ENCODE data around the gene PPM1L.

Gene PPM1L

GRCh38 chr3:160943996-160944395 lies 188.0 kb downstream of the PPM1L start:
- Histone ChIP-seq H3K9ac (ENCODE audit: low read length) (no peak overlapping the region), H3K9me3 (ENCODE audit: insufficient read depth, low read length) (no peaks in the 10 kb centered on the region), H3K79me2 (ENCODE audit: low read length) (no peaks in the 10 kb centered on the region), H3K4me1 (ENCODE audit: low read length) (peaks cover 4% of the 10 kb centered on the region; the same call in 1 of the 2 replicates), H3K4me2 (ENCODE audit: low read length) (no peak overlapping the region), H4K20me1 (ENCODE audit: insufficient read depth, low read length) (no peaks in the 10 kb centered on the region), H3K27ac (ENCODE audit: low read length) (no peak overlapping the region), H3K36me3 (replicated peaks; ENCODE audit: low read depth, low read length) (no peaks in the 10 kb centered on the region), H3K4me3 (ENCODE audit: low read length) (no peak overlapping the region), H3K27me3 (ENCODE audit: low read depth, low read length) (no peaks in the 10 kb centered on the region), H2AFZ (ENCODE audit: low read depth, low read length) (no peak overlapping the region)
- TF ChIP-seq EZH2phosphoT487 (IDR thresholded peaks at IDR 0.05; ENCODE audit: low read depth) (no peak), CTCF (IDR thresholded peaks at IDR 0.05; ENCODE audit: low read depth, low read length) (no peak)

- Histone ChIP-seq H2AFZ (ENCODE audit: low read depth, low read length) (no peak overlapping the region), H4K20me1 (ENCODE audit: insufficient read depth, low read length) (no peaks in the 10 kb centered on the region), H3K36me3 (replicated peaks; ENCODE audit: low read depth, low read length) (no peaks in the 10 kb centered on the region), H3K27ac (ENCODE audit: low read length) (no peak overlapping the region), H3K4me2 (ENCODE audit: low read length) (no peak overlapping the region), H3K9ac (ENCODE audit: low read length) (no peak overlapping the region), H3K4me3 (ENCODE audit: low read length) (no peak overlapping the region), H3K79me2 (ENCODE audit: low read length) (no peaks in the 10 kb centered on the region), H3K4me1 (ENCODE audit: low read length) (peaks cover 4% of the 10 kb centered on the region; the same call in 1 of the 2 replicates), H3K27me3 (ENCODE audit: low read depth, low read length) (no peaks in the 10 kb centered on the region), H3K9me3 (ENCODE audit: insufficient read depth, low read length) (no peaks in the 10 kb centered on the region)
- TF ChIP-seq CTCF (IDR thresholded peaks at IDR 0.05; ENCODE audit: low read depth, low read length) (no peak), EZH2phosphoT487 (IDR thresholded peaks at IDR 0.05; ENCODE audit: low read depth) (no peak)
Measured at GRCh38 chr3:160945336-160945735, 189.3 kb downstream of the PPM1L start.

- Histone ChIP-seq H3K27me3 (ENCODE audit: low read depth, low read length) (no peaks in the 10 kb centered on the region), H3K9me3 (ENCODE audit: insufficient read depth, low read length) (no peaks in the 10 kb centered on the region), H3K4me1 (ENCODE audit: low read length) (no peaks in the 10 kb centered on the region), H4K20me1 (ENCODE audit: insufficient read depth, low read length) (no peaks in the 10 kb centered on the region), H3K27ac (ENCODE audit: low read length) (no peak overlapping the region), H3K36me3 (replicated peaks; ENCODE audit: low read depth, low read length) (no peaks in the 10 kb centered on the region), H2AFZ (ENCODE audit: low read depth, low read length) (no peak overlapping the region), H3K4me3 (ENCODE audit: low read length) (no peak overlapping the region), H3K9ac (ENCODE audit: low read length) (no peak overlapping the region), H3K79me2 (ENCODE audit: low read length) (no peaks in the 10 kb centered on the region), H3K4me2 (ENCODE audit: low read length) (no peak overlapping the region)
- TF ChIP-seq EZH2phosphoT487 (IDR thresholded peaks at IDR 0.05; ENCODE audit: low read depth): no peak
Measured at GRCh38 chr3:160948273-160948672, 192.2 kb downstream of the PPM1L start.

- no peak for TF ChIP-seq CTCF (IDR thresholded peaks at IDR 0.05; ENCODE audit: low read depth, low read length)
- TF ChIP-seq EZH2phosphoT487 (IDR thresholded peaks at IDR 0.05; ENCODE audit: low read depth): no peak
- Histone ChIP-seq H3K36me3 (replicated peaks; ENCODE audit: low read depth, low read length) (no peaks in the 10 kb centered on the region), H4K20me1 (ENCODE audit: insufficient read depth, low read length) (no peaks in the 10 kb centered on the region), H3K27ac (ENCODE audit: low read length) (no peak overlapping the region), H3K9ac (ENCODE audit: low read length) (no peak overlapping the region), H3K4me1 (ENCODE audit: low read length) (no peaks in the 10 kb centered on the region), H2AFZ (ENCODE audit: low read depth, low read length) (no peak overlapping the region), H3K4me3 (ENCODE audit: low read length) (no peak overlapping the region), H3K79me2 (ENCODE audit: low read length) (no peaks in the 10 kb centered on the region), H3K9me3 (ENCODE audit: insufficient read depth, low read length) (no peaks in the 10 kb centered on the region), H3K4me2 (ENCODE audit: low read length) (no peak overlapping the region), H3K27me3 (ENCODE audit: low read depth, low read length) (no peaks in the 10 kb centered on the region)
Measured at GRCh38 chr3:160949460-160949859, 193.4 kb downstream of the PPM1L start.

GRCh38 chr3:160950542-160950941 lies 194.5 kb downstream of the PPM1L start:
- no peaks in the 10 kb centered on the region for H3K36me3 ChIP-seq (replicated peaks; ENCODE audit: low read depth, low read length)
- no peak for TF ChIP-seq CTCF (IDR thresholded peaks at IDR 0.05; ENCODE audit: low read depth, low read length)
- TF ChIP-seq EZH2phosphoT487 (IDR thresholded peaks at IDR 0.05; ENCODE audit: low read depth): no peak
- H3K4me1 ChIP-seq (ENCODE audit: low read length): no peaks in the 10 kb centered on the region
- no peak overlapping the region for H3K4me3 ChIP-seq (ENCODE audit: low read length)
- no peak overlapping the region for H2AFZ ChIP-seq (ENCODE audit: low read depth, low read length)
- no peaks in the 10 kb centered on the region for H4K20me1 ChIP-seq (ENCODE audit: insufficient read depth, low read length)
- H3K27ac ChIP-seq (ENCODE audit: low read length): no peak overlapping the region
- no peaks in the 10 kb centered on the region for H3K79me2 ChIP-seq (ENCODE audit: low read length)
- no peaks in the 10 kb centered on the region for H3K27me3 ChIP-seq (ENCODE audit: low read depth, low read length)
- H3K4me2 ChIP-seq (ENCODE audit: low read length): no peak overlapping the region
- no peak overlapping the region for H3K9ac ChIP-seq (ENCODE audit: low read length)
- H3K9me3 ChIP-seq (ENCODE audit: insufficient read depth, low read length): no peaks in the 10 kb centered on the region
